CD4-positive, alpha-beta T cell (primary cell): ENCODE data around the gene KRT1. TPM values are rescaled to one million over a fixed set of nuclear protein-coding genes. Genes with fewer than 3 reads are reported as not detected.

Experiments
- ATAC-seq: fragments of 200-7000 bp; cut with Tn5 transposase; one replicate; pipeline ENCODE4 v1.10.0; 2022; ENCODE audit warnings: mild to moderate bottlenecking; ENCODE audit not compliant: poor library complexity
- CTCF ChIA-PET: fragments of 350-600 bp; sonication (Branson Sonifier 250); formaldehyde crosslinking; loops from one replicate; lab custom pipeline; 2021; ENCODE audit warnings: antibody characterized with exemption, inconsistent platforms; lab: Charles Lee
- POLR2A ChIA-PET: fragments of 350-600 bp; sonication (Branson Sonifier 250); formaldehyde crosslinking; loops from one replicate; lab custom pipeline; 2021; ENCODE audit warnings: antibody characterized with exemption, inconsistent platforms; lab: Charles Lee
- DNase-seq, 14 experiments: peaks; one replicate each; pipeline ENCODE4 v3.0.0-alpha.2; 2013 to 2020; ENCODE audit warnings: mixed read lengths in 2 of 14
- H3K27ac ChIP-seq, 2 donors: one replicate each; pipeline versions ENCODE4 v1.5.1 to v1.7.0; 2013; ENCODE audit warnings: low read length in 2 of 2, low read depth in 1 of 2, mild to moderate bottlenecking in 1 of 2
- H3K27me3 ChIP-seq, 2 experiments: 1 replicate in 1 of 2; 2 replicates in 1 of 2; pipeline versions ENCODE4 v1.6.1 to v1.7.0; 2013; ENCODE audit warnings: low read length in 2 of 2, control low read depth in 1 of 2, mild to moderate bottlenecking in 1 of 2, moderate library complexity in 1 of 2; ENCODE audit not compliant: insufficient read depth in 2 of 2, control insufficient read depth in 1 of 2
- H3K36me3 ChIP-seq: one replicate; pipeline ENCODE4 v1.6.1; 2013; ENCODE audit warnings: low read length, control low read depth; ENCODE audit not compliant: insufficient read depth
- H3K4me1 ChIP-seq: one replicate; pipeline ENCODE4 v1.6.1; 2013; ENCODE audit warnings: low read length, control low read depth; ENCODE audit not compliant: insufficient read depth
- H3K4me3 ChIP-seq: one replicate; pipeline ENCODE4 v1.5.1; 2013; ENCODE audit warnings: mild to moderate bottlenecking, low read length, moderate library complexity
- H3K9me3 ChIP-seq, 2 experiments: 1 replicate in 1 of 2; 2 replicates in 1 of 2; pipeline versions ENCODE4 v1.6.1 to v1.7.0; 2013; ENCODE audit warnings: low read length in 2 of 2, mild to moderate bottlenecking in 2 of 2, control low read depth in 1 of 2, moderate library complexity in 1 of 2; ENCODE audit not compliant: control insufficient read depth in 1 of 2, insufficient read depth in 1 of 2
- H3K27ac Mint-ChIP-seq: one replicate; pipeline ENCODE4 v1.8.0; 2020; ENCODE audit warnings: mixed read lengths
- H3K27me3 Mint-ChIP-seq: one replicate; pipeline ENCODE4 v1.8.0; 2021; ENCODE audit warnings: mixed read lengths
- H3K36me3 Mint-ChIP-seq: one replicate; pipeline ENCODE4 v1.8.0; 2021; ENCODE audit warnings: low read depth, mixed read lengths
- H3K4me1 Mint-ChIP-seq: one replicate; pipeline ENCODE4 v1.8.0; 2021; ENCODE audit warnings: low read depth, mixed read lengths
- H3K4me3 Mint-ChIP-seq: one replicate; pipeline ENCODE4 v1.8.0; 2020; ENCODE audit warnings: mild to moderate bottlenecking, mixed read lengths
- H3K9me3 Mint-ChIP-seq: one replicate; pipeline ENCODE4 v1.8.0; 2020; ENCODE audit warnings: mixed read lengths
- CTCF ChIP-seq: fragments of 200-600 bp; IDR thresholded peaks from one replicate; pipeline ENCODE4 v1.8.0; 2022; ENCODE audit warnings: antibody characterized with exemption, mild to moderate bottlenecking
- intact Hi-C, 2 experiments: fragments of 100-400 bp; cut with DNase I in 1 of 2; cut with micrococcal nuclease in 1 of 2; formaldehyde crosslinking; loops; one replicate each; pipeline versions ENCODE4 v1.15.1 to v1.9.0; 2023 to 2025; cut with DNase I, micrococcal nuclease
- total RNA-seq, 174 experiments: library from RNA in 2 of 174; stranded (reverse) in 2 of 174; gene quantifications; one replicate each; pipeline ENCODE4 v1.2.3 and lab custom pipeline; 2021 to 2026

KRT1 gene
- total RNA-seq, 2 experiments from 2014 or later = 3.9 to 4.0 TPM

DNA sequence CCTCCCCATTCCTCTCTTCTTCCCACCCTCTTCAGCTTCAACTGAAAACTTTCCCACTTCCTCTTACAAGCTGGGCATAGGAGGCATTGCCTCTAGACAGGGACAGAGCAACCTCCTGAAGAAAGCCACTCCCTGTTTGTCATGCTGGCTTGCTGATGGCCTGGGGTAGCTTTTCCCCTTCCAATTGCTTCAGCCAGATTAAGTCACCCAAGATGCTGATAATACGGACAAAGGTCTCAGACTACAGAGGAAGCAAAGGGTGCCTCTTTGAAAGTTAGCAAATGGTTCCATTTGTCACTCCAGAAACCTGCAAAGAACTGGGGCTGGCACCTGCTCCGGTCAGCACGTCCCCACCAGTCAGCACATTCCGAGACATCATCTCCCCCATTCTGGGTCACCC is 34.2 kb downstream of the KRT1 start:
- ChIA-PET CTCF (no interaction called here), POLR2A (interaction anchor here (0.7 to 5.8 kb wide), 4 partner anchors 12 to 1130 kb away, joined by 3 to 50 read pairs (median 12); no protein-coding TSS in a partner anchor)
- H3K4me1 Mint-ChIP-seq = peaks cover 92% of the 10 kb centered on the region
- TF ChIP-seq CTCF = no peak
- H3K27ac ChIP-seq = peak overlapping the region; percentile 68 to 75
- peak overlapping the region; percentile 77 for H3K4me3 Mint-ChIP-seq
- H3K27me3 ChIP-seq = no peaks in the 10 kb centered on the region
- no peak overlapping the region for H3K4me3 ChIP-seq
- intact Hi-C loops = loop anchor here (1.0 to 2.0 kb wide), 9 partner anchors 13 to 224 kb away; partner anchors contain the start of gene KRT1 (in 1 of the 2)
- no peak for ATAC-seq
- no peak for DNase-seq
- H3K9me3 ChIP-seq = peaks cover 0 to 9% of the 10 kb centered on the region in 2 experiments
- H3K36me3 Mint-ChIP-seq = peaks cover 5% of the 10 kb centered on the region
- no peaks in the 10 kb centered on the region for H3K27me3 Mint-ChIP-seq
- H3K9me3 Mint-ChIP-seq = peaks cover 2% of the 10 kb centered on the region
- peak overlapping the region; percentile 99 for H3K27ac Mint-ChIP-seq
- no peaks in the 10 kb centered on the region for H3K36me3 ChIP-seq
- peaks cover 79% of the 10 kb centered on the region for H3K4me1 ChIP-seq

DNA sequence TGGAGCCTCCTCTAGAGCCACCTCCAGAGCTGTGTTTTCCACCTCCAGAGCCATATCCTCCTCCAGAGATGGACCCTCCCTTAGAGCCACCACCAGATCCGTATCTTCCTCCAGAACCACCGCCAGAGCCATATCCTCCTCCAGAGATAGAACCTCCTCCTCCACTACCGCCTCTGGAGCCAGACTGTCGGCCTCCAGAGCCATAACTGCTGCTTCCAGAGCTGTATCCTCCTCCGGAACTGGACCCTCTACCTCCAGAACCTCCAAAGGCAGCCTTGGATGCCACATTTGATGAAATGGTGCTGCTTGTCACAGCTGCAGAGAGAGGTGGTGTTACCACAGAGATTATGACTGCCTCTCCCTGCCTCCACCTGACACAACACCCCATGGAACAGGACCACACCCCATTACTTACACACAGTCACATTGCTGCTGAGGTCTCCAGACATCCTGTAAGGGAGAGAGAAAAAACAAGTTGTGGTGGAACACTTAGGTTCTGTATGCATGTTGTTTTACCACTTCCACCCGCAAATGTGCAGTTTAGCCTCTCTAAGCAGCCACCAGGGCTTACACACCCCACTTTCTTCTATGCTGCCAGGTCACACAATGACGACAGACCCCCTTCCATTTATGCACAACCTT is 35.0 kb downstream of the KRT1 start:
- DNase-seq (peak; percentile 29 to 91 (median 50)), ATAC-seq (peak; percentile 89)
- H3K36me3 Mint-ChIP-seq = peaks cover 5% of the 10 kb centered on the region
- CTCF ChIA-PET = interaction anchor here (1.0 kb wide), 1 partner anchor 59 kb away, joined by 3 read pairs; no protein-coding TSS in a partner anchor
- H3K9me3 Mint-ChIP-seq = peaks cover 2% of the 10 kb centered on the region
- H3K4me3 Mint-ChIP-seq = peak overlapping the region; percentile 77
- peaks cover 92% of the 10 kb centered on the region for H3K4me1 Mint-ChIP-seq
- no peaks in the 10 kb centered on the region for H3K27me3 ChIP-seq
- no peak for TF ChIP-seq CTCF
- peaks cover 0 to 9% of the 10 kb centered on the region in 2 experiments for H3K9me3 ChIP-seq
- H3K27me3 Mint-ChIP-seq = no peaks in the 10 kb centered on the region
- intact Hi-C loops = loop anchor here (1.0 to 2.0 kb wide), 9 partner anchors 12 to 225 kb away; partner anchors contain the start of gene KRT1 (in 1 of the 2)
- POLR2A ChIA-PET = interaction anchor here (0.8 to 5.8 kb wide), 12 partner anchors 11 to 61 kb away, joined by 3 to 50 read pairs (median 5); partner anchors contain the start of gene KRT1
- no peaks in the 10 kb centered on the region for H3K36me3 ChIP-seq
- H3K27ac Mint-ChIP-seq = peak overlapping the region; percentile 99
- peak overlapping the region; percentile 44 to 75 for H3K27ac ChIP-seq
- peaks cover 76% of the 10 kb centered on the region for H3K4me1 ChIP-seq
- H3K4me3 ChIP-seq = no peak overlapping the region

GRCh38 chr12:52644078-52644415 is 36.2 kb downstream of the KRT1 start:
- Mint-ChIP-seq H3K9me3 (peaks cover 2% of the 10 kb centered on the region), H3K27ac (peak overlapping the region; percentile 99), H3K27me3 (no peaks in the 10 kb centered on the region), H3K4me1 (peaks cover 80% of the 10 kb centered on the region), H3K4me3 (no peak overlapping the region), H3K36me3 (peaks cover 5% of the 10 kb centered on the region)
- peaks cover 0 to 9% of the 10 kb centered on the region in 2 experiments for H3K9me3 ChIP-seq
- H3K27me3 ChIP-seq = no peaks in the 10 kb centered on the region
- peaks cover 71% of the 10 kb centered on the region for H3K4me1 ChIP-seq
- H3K4me3 ChIP-seq = no peak overlapping the region
- ChIA-PET POLR2A (interaction anchor here (1.3 to 5.8 kb wide), 7 partner anchors 10 to 59 kb away, joined by 3 to 50 read pairs (median 6); no protein-coding TSS in a partner anchor), CTCF (no interaction called here)
- intact Hi-C loops = loop anchor here (2.0 kb wide), 4 partner anchors 33 to 65 kb away; partner anchors contain the start of gene KRT1 (in 1 of the 2)
- ATAC-seq (no peak), DNase-seq (no peak)
- peak overlapping the region; percentile 55 to 69 for H3K27ac ChIP-seq
- H3K36me3 ChIP-seq = no peaks in the 10 kb centered on the region
- no peak for TF ChIP-seq CTCF
